Peyer's patch (tissue), 4 donors: ENCODE data around the gene PCYOX1L.

ENCODE experiments used
- POLR2A ChIP-seq, 2 donors: fragments of 450-650 bp; IDR thresholded peaks; one replicate each; pipeline ENCODE4 v1.5.1; 2017; ENCODE audit warnings: antibody characterized with exemption in 2 of 2, mild to moderate bottlenecking in 2 of 2, moderate library complexity in 2 of 2
- TF ChIP-seq, protein P1 (sequence below), 6 experiments: fragments of 450-650 bp in 4 of 6; fragments of 200-600 bp in 2 of 6; sonication (generic) in 1 of 6; IDR thresholded peaks; one replicate each; pipeline ENCODE4 v1.5.1; 2017 to 2019; ENCODE audit warnings: antibody characterized with exemption in 6 of 6, mild to moderate bottlenecking in 3 of 6, moderate library complexity in 1 of 6

DNA sequence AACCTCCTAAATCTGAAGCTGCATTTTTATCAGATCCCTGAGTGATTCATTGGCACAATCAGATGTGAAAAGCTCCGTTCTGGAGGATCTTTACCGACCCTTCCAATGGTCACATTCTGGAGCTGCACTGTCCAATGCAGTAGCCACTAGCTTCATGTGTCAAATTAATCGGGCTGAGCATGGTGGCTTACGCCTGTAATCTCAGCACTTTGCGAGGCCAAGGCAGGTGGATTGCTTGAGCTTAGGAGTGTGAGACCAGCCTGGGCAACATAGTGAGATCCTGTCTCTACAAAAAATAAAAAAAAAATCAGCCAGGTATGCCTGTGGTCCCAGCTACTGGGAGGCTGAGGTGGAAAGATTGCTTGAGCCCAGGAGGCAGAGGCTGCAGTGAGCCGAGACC, 17.6 kb downstream of the PCYOX1L start:
- TF ChIP-seq, protein P1, sequence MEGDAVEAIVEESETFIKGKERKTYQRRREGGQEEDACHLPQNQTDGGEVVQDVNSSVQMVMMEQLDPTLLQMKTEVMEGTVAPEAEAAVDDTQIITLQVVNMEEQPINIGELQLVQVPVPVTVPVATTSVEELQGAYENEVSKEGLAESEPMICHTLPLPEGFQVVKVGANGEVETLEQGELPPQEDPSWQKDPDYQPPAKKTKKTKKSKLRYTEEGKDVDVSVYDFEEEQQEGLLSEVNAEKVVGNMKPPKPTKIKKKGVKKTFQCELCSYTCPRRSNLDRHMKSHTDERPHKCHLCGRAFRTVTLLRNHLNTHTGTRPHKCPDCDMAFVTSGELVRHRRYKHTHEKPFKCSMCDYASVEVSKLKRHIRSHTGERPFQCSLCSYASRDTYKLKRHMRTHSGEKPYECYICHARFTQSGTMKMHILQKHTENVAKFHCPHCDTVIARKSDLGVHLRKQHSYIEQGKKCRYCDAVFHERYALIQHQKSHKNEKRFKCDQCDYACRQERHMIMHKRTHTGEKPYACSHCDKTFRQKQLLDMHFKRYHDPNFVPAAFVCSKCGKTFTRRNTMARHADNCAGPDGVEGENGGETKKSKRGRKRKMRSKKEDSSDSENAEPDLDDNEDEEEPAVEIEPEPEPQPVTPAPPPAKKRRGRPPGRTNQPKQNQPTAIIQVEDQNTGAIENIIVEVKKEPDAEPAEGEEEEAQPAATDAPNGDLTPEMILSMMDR (IDR thresholded peaks at IDR 0.05): no peak
- TF ChIP-seq POLR2A (IDR thresholded peaks at IDR 0.05): no peak
